HAP-1 (cell line): ENCODE results near the gene DCAF8L1.
"Not testable (repeated sequence)": the region's sequence is repeated elsewhere in the genome, so short reads cannot be mapped to it uniquely, and the experiment has no call there.

Source experiments
- DNase-seq, 2 experiments: peaks; one replicate each; pipeline ENCODE4 v3.0.0-alpha.2; 2016 to 2020; ENCODE audit warnings: low spot score in 2 of 2
- H3K27me3 ChIP-seq: fragments of 250-450 bp; sonication (Bioruptor Pico); 2 replicates; pipeline ENCODE4 v1.5.1; 2020; ENCODE audit warnings: low read depth, mild to moderate bottlenecking, moderate library complexity
- H3K36me3 ChIP-seq: fragments of 250-450 bp; sonication (Bioruptor Pico); replicated peaks from 2 replicates; pipeline ENCODE4 v1.5.1; 2020; ENCODE audit warnings: mild to moderate bottlenecking
- H3K4me1 ChIP-seq: fragments of 250-450 bp; sonication (Bioruptor Pico); 2 replicates; pipeline ENCODE4 v1.5.1; 2020; ENCODE audit warnings: mild to moderate bottlenecking
- H3K4me3 ChIP-seq: fragments of 250-450 bp; sonication (Bioruptor Pico); 2 replicates; pipeline ENCODE4 v1.5.1; 2020; ENCODE audit warnings: mild to moderate bottlenecking, moderate library complexity
- H3K9me3 ChIP-seq: fragments of 250-450 bp; sonication (Bioruptor Pico); 2 replicates; pipeline ENCODE4 v1.5.1; 2020; ENCODE audit warnings: mild to moderate bottlenecking, moderate library complexity
- in situ Hi-C: fragments of 300-500 bp; cut with MboI; formaldehyde crosslinking; loops from 3 replicates; pipeline ENCODE4 v1.14.3; 2020; ENCODE audit warnings: low sequenced_read_pairs, inconsistent platforms, mixed read lengths

DCAF8L1 gene

GRCh38 chrX:27966955-27967354 is 14.3 kb downstream of the DCAF8L1 start:
- no peak overlapping the region for H3K4me3 ChIP-seq
- H3K9me3 ChIP-seq: peaks cover 1% of the 10 kb centered on the region; the same call in 1 of the 2 replicates
- peaks cover 35% of the 10 kb centered on the region for H3K4me1 ChIP-seq
- no peaks in the 10 kb centered on the region for H3K36me3 ChIP-seq
- in situ Hi-C loops: no loop called here
- H3K27me3 ChIP-seq: no peaks in the 10 kb centered on the region
- peak; percentile 69 to 79 for DNase-seq

- H3K4me1 ChIP-seq: peaks cover 35% of the 10 kb centered on the region
- H3K27me3 ChIP-seq: no peaks in the 10 kb centered on the region
- H3K36me3 ChIP-seq: no peaks in the 10 kb centered on the region
- in situ Hi-C loops: no loop called here
- H3K9me3 ChIP-seq: peaks cover 3% of the 10 kb centered on the region; the same call in 1 of the 2 replicates
- no peak for DNase-seq
- no peak overlapping the region for H3K4me3 ChIP-seq
These were observed 14.8 kb downstream of the DCAF8L1 start for GRCh38 chrX:27966492-27966891.

- H3K4me1 ChIP-seq: peaks cover 35% of the 10 kb centered on the region
- H3K36me3 ChIP-seq, H3K9me3 ChIP-seq, H3K27me3 ChIP-seq, H3K4me3 ChIP-seq, DNase-seq, in situ Hi-C loops: not testable (repeated sequence)
These were observed 15.9 kb downstream of the DCAF8L1 start for GRCh38 chrX:27965348-27965747.

DNA sequence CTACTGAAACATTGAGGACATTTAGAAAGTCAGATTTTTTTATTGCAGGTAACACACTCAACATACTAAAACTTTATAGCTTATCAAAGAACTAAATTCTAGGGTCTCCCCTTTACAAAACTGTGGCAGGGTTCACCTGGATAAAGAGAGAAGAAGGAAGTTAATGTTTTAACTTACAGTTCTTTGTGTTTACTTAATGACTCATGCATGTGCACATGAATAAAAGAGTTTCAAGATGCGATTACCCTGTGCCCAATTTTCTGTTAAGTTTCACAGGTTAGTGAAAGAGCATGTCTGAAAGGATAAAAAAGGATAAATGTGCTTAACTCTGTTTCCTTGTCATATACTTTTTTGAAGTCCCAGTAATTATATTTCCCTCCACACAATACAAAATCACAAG is 16.8 kb downstream of the DCAF8L1 start:
- no peaks in the 10 kb centered on the region for H3K27me3 ChIP-seq
- in situ Hi-C loops: no loop called here
- H3K36me3 ChIP-seq: no peaks in the 10 kb centered on the region
- peaks cover 5% of the 10 kb centered on the region; the same call in 1 of the 2 replicates for H3K9me3 ChIP-seq
- H3K4me1 ChIP-seq: peaks cover 35% of the 10 kb centered on the region
- no peak overlapping the region for H3K4me3 ChIP-seq
- DNase-seq: peak in 1 of 2 experiments; percentile 31

- in situ Hi-C loops, H3K9me3 ChIP-seq, DNase-seq, H3K4me1 ChIP-seq, H3K36me3 ChIP-seq, H3K4me3 ChIP-seq, H3K27me3 ChIP-seq: not testable (repeated sequence)
These were observed 20.8 kb downstream of the DCAF8L1 start for GRCh38 chrX:27960410-27960809.

DNA sequence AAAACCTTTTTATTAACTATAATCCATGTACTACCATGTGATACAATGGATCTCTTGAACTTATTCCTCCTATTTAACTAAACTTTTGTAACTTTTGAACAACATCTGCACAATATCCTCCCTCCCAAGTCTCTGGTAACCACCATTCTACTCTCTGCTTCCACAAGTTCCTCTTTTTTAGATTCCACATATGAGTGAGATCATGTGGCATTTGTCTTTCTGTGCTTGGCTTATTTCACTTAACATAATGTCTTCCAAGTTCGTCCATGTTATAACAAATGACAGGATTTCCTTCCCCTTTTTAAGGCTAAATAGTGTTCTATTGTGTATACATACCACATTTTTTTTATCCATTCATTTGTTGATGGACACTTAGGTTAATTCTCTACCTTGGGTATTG is 28.1 kb downstream of the DCAF8L1 start:
- peak in 1 of 2 experiments; percentile 6 for DNase-seq
- no peaks in the 10 kb centered on the region for H3K27me3 ChIP-seq
- no peak overlapping the region for H3K4me3 ChIP-seq
- H3K36me3 ChIP-seq: no peaks in the 10 kb centered on the region
- in situ Hi-C loops: no loop called here
- H3K9me3 ChIP-seq: no peaks in the 10 kb centered on the region
- no peaks in the 10 kb centered on the region for H3K4me1 ChIP-seq

DNA sequence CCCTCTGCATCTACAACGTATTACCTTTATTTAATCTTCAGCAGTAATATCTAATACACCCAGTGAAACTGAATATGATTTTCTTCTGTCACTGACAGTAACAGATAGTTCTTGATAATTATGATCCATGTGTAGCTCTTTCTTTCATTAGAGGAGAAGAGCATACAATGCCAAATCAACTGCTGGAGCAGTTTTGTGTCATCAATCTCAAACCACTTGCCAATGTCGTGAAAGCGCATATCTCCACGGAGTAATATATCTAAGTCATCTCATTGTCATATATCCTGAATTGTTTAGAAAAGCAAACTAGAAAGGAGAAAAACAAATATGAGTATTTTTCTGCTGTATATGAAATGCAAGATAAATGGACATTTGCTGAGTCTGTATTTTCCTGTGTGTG is 47.9 kb downstream of the DCAF8L1 start:
- Histone ChIP-seq H3K9me3 (no peaks in the 10 kb centered on the region; the same call in 1 of the 2 replicates), H3K36me3 (no peaks in the 10 kb centered on the region), H3K27me3 (no peaks in the 10 kb centered on the region), H3K4me3 (no peak overlapping the region), H3K4me1 (no peaks in the 10 kb centered on the region)
- DNase-seq: no peak
- in situ Hi-C loops: no loop called here
